Natural killer cell (primary cell): ENCODE results near the gene DYNLRB2. TPM values are rescaled to one million over a fixed set of nuclear protein-coding genes. Genes with fewer than 3 reads are reported as not detected.
A peak's percentile ranks its signal among the peaks of the same experiment; 100 is the strongest.

Experiments
- ATAC-seq, 3 donors: fragments of 150-1000 bp in 2 of 3; fragments of 200-7000 bp in 1 of 3; cut with Tn5 transposase; 1 replicate in 1 of 3; 2 replicates in 2 of 3; pipeline ENCODE4 v1.10.0; 2021; ENCODE audit warnings: mild to moderate bottlenecking in 2 of 3, moderate library complexity in 2 of 3
- DNase-seq, 2 donors: peaks; one replicate each; pipeline versions ENCODE4 v3.0.0 to v3.0.0-alpha.2; 2013 to 2021; ENCODE audit warnings: mixed read lengths in 1 of 2
- H3K27ac ChIP-seq: one replicate; pipeline ENCODE4 v1.5.1; 2013; ENCODE audit warnings: mild to moderate bottlenecking, low read length
- H3K27me3 ChIP-seq: one replicate; pipeline ENCODE4 v1.6.1; 2013; ENCODE audit warnings: low read length; ENCODE audit not compliant: control insufficient read depth, insufficient read depth
- H3K36me3 ChIP-seq: one replicate; pipeline ENCODE4 v1.6.1; 2013; ENCODE audit warnings: low read length; ENCODE audit not compliant: control insufficient read depth, insufficient read depth
- H3K4me1 ChIP-seq: one replicate; pipeline ENCODE4 v1.6.1; 2013; ENCODE audit warnings: low read length; ENCODE audit not compliant: control insufficient read depth, insufficient read depth
- H3K4me3 ChIP-seq: one replicate; pipeline ENCODE4 v1.5.1; 2013; ENCODE audit warnings: low read length
- H3K9me3 ChIP-seq: one replicate; pipeline ENCODE4 v1.6.1; 2013; ENCODE audit warnings: low read length; ENCODE audit not compliant: control insufficient read depth, insufficient read depth
- H3K27ac Mint-ChIP-seq, 2 donors: one replicate each; pipeline ENCODE4 v1.8.0; 2022; ENCODE audit warnings: mild to moderate bottlenecking in 2 of 2, mixed read lengths in 2 of 2, moderate library complexity in 1 of 2
- H3K27me3 Mint-ChIP-seq, 2 donors: one replicate each; pipeline ENCODE4 v1.8.0; 2022; ENCODE audit warnings: low read depth in 2 of 2, mixed read lengths in 2 of 2
- H3K36me3 Mint-ChIP-seq: one replicate; pipeline ENCODE4 v1.8.0; 2022; ENCODE audit warnings: mixed read lengths
- H3K4me1 Mint-ChIP-seq, 2 donors: one replicate each; pipeline ENCODE4 v1.8.0; 2022; ENCODE audit warnings: mixed read lengths in 2 of 2
- H3K4me3 Mint-ChIP-seq: one replicate; pipeline ENCODE4 v1.8.0; 2022; ENCODE audit warnings: mild to moderate bottlenecking, moderate library complexity, mixed read lengths
- H3K9me3 Mint-ChIP-seq, 2 donors: one replicate each; pipeline ENCODE4 v1.8.0; 2022; ENCODE audit warnings: mixed read lengths in 2 of 2
- WGBS: methylation state at CpG from one replicate; pipeline ENCODE4 v1.1.7; 2013; ENCODE audit warnings: missing lambda C conversion rate; ENCODE audit not compliant: insufficient coverage; 5-methylcytosine and 5-hydroxymethylcytosine counted together
- intact Hi-C: fragments of 100-400 bp; cut with micrococcal nuclease; formaldehyde crosslinking; loops from one replicate; pipeline ENCODE4 v1.14.2; 2022
- total RNA-seq, 4 donors: library from RNA; stranded (reverse); fragments of 120-200 nt in 1 of 4; gene quantifications; one replicate each; pipeline versions ENCODE4 v1.2.3 to v1.2.4, GENCODE V29; 2013 to 2022
- TF ChIP-seq, protein P1 (sequence below): fragments of 200-600 bp; IDR thresholded peaks from one replicate; pipeline ENCODE4 v1.8.0; 2022; ENCODE audit warnings: antibody characterized with exemption

Gene DYNLRB2
- total RNA-seq, 3 donors from 2014 or later (not counting 1 experiment from before 2014, with no cell fraction given): not detected

DNA sequence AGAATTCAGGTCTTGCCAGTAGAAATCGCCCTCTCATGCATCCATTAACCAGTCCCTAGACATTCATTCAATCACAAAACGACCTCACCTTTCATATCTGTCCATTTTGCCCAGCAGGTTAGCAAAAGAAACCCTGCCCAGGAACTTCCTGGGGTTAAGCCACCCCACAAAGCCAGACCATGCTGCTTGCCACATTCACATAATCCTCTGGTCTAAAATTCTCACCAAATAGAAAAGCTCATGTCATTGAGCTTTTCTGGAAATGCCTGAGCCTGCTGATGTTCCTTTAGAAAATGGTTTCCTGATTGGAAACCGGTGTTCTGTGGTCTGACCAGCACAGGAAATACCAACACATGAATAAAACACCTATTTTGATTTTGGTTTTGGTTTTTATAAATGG, 21.6 kb upstream of the DYNLRB2 start:
- 25% methylated on average over 3 of the region's 3 CpGs for WGBS
- TF ChIP-seq, protein P1, sequence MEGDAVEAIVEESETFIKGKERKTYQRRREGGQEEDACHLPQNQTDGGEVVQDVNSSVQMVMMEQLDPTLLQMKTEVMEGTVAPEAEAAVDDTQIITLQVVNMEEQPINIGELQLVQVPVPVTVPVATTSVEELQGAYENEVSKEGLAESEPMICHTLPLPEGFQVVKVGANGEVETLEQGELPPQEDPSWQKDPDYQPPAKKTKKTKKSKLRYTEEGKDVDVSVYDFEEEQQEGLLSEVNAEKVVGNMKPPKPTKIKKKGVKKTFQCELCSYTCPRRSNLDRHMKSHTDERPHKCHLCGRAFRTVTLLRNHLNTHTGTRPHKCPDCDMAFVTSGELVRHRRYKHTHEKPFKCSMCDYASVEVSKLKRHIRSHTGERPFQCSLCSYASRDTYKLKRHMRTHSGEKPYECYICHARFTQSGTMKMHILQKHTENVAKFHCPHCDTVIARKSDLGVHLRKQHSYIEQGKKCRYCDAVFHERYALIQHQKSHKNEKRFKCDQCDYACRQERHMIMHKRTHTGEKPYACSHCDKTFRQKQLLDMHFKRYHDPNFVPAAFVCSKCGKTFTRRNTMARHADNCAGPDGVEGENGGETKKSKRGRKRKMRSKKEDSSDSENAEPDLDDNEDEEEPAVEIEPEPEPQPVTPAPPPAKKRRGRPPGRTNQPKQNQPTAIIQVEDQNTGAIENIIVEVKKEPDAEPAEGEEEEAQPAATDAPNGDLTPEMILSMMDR: no peak
- H3K4me3 ChIP-seq: no peak overlapping the region
- DNase-seq (peak in 1 of 2 donors; percentile 16), ATAC-seq (no peak)
- no peaks in the 10 kb centered on the region for H3K36me3 Mint-ChIP-seq
- H3K27ac ChIP-seq: no peak overlapping the region
- H3K27ac Mint-ChIP-seq: no peak overlapping the region
- peaks cover 6 to 47% of the 10 kb centered on the region in 2 donors for H3K27me3 Mint-ChIP-seq
- peaks cover 11 to 12% of the 10 kb centered on the region in 2 donors for H3K4me1 Mint-ChIP-seq
- no peaks in the 10 kb centered on the region for H3K27me3 ChIP-seq
- no peaks in the 10 kb centered on the region for H3K9me3 Mint-ChIP-seq
- H3K36me3 ChIP-seq: no peaks in the 10 kb centered on the region
- no peaks in the 10 kb centered on the region for H3K9me3 ChIP-seq
- intact Hi-C loops: no loop called here
- no peak overlapping the region for H3K4me3 Mint-ChIP-seq
- H3K4me1 ChIP-seq: no peaks in the 10 kb centered on the region

DNA sequence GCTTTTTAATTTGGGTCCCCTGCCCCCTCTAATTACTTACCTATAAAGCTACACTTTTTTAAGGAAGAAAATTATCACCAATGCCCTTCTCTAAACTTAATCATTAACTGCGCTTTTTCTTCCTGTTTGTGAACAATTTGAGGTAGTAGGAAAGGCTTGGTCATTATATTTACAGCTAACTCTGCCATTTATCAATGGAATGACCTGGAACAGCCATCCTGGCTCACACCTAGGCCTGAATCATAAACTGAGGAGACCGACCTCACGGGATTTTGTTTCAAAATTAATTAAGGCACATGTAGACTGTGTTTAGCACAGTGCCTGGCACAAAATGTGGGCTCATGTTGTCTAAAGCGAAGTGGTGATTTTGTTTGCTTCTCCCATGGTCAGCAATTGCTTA, 15.4 kb upstream of the DYNLRB2 start:
- ATAC-seq (no peak), DNase-seq (no peak)
- Mint-ChIP-seq H3K36me3 (no peaks in the 10 kb centered on the region), H3K27ac (no peak overlapping the region), H3K4me3 (no peak overlapping the region), H3K9me3 (no peaks in the 10 kb centered on the region), H3K27me3 (peaks cover 6 to 26% of the 10 kb centered on the region in 2 donors), H3K4me1 (no peaks in the 10 kb centered on the region)
- TF ChIP-seq, protein P1: no peak
- Histone ChIP-seq H3K9me3 (no peaks in the 10 kb centered on the region), H3K4me3 (no peak overlapping the region), H3K4me1 (no peaks in the 10 kb centered on the region), H3K27ac (no peak overlapping the region), H3K36me3 (no peaks in the 10 kb centered on the region), H3K27me3 (no peaks in the 10 kb centered on the region)
- 92% methylated on average over 3 of the region's 4 CpGs for WGBS
- intact Hi-C loops: no loop called here

DNA sequence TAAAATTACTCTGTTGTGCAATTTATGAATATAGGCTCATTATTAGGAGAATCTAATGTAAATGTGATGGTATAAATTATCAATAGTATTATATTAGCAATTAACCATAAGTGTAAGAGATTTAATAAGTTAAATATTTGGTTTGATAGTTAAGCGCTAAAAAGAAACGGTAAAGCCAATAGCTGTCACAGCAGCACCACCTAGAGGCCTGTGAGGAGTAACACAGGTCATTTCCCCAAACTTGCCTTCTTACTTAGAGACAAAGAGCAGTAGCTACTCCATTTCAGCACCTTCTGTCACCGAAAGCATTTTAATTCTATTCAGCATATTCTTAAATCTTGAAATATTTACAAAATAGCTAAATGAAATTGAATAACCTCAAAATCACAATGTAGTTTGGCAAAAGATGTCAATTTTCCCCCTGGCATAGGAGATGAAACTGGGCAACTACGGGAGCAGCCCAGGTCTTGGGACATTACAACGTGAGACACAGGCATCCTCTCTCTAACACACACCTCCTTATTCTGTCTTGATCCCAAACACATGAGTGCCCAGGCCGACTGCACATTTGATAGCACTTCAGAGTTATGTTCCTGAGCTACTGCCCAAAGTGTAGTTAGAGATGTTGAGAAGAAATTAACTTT, 14.3 kb upstream of the DYNLRB2 start:
- WGBS: 31% methylated on average over 5 of the region's 6 CpGs
- H3K4me3 ChIP-seq: no peak overlapping the region
- ATAC-seq (peak; percentile 74 to 89 (median 83)), DNase-seq (peak; percentile 35 to 84)
- Mint-ChIP-seq H3K9me3 (no peaks in the 10 kb centered on the region), H3K4me3 (no peak overlapping the region), H3K27ac (no peak overlapping the region), H3K4me1 (no peaks in the 10 kb centered on the region), H3K27me3 (peaks cover 6 to 27% of the 10 kb centered on the region in 2 donors), H3K36me3 (no peaks in the 10 kb centered on the region)
- H3K9me3 ChIP-seq: no peaks in the 10 kb centered on the region
- H3K27ac ChIP-seq: no peak overlapping the region
- H3K36me3 ChIP-seq: no peaks in the 10 kb centered on the region
- TF ChIP-seq, protein P1: peak; percentile 87
- no peaks in the 10 kb centered on the region for H3K4me1 ChIP-seq
- no peaks in the 10 kb centered on the region for H3K27me3 ChIP-seq
- intact Hi-C loops: no loop called here

DNA sequence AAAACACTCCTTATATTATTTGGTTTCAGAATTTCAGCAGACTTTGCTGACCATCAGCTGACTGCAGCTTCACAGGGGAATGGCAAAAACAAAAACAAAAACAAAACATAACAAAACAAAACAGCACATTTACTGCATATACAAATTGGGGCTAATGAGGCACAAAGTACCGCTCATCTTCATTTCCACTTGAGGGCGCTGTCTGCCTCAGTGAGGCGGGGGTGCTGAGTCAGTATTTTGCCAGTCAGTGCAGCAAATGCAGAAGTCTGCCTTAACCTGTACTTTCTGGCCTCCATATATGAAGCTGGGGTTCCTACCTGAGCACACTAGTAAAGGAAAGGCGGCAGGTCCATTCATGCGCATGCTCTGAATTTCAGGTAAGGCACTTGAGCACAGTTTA, 13.5 kb upstream of the DYNLRB2 start:
- intact Hi-C loops: no loop called here
- H3K4me1 ChIP-seq: no peaks in the 10 kb centered on the region
- peaks cover 3 to 33% of the 10 kb centered on the region in 2 donors for H3K27me3 Mint-ChIP-seq
- no peaks in the 10 kb centered on the region for H3K36me3 ChIP-seq
- no peak for ATAC-seq
- H3K4me3 Mint-ChIP-seq: no peak overlapping the region
- H3K4me3 ChIP-seq: no peak overlapping the region
- no peaks in the 10 kb centered on the region for H3K4me1 Mint-ChIP-seq
- no peaks in the 10 kb centered on the region for H3K9me3 ChIP-seq
- no peaks in the 10 kb centered on the region for H3K27me3 ChIP-seq
- H3K27ac ChIP-seq: no peak overlapping the region
- 50% methylated on average over 5 of the region's 5 CpGs for WGBS
- H3K9me3 Mint-ChIP-seq: no peaks in the 10 kb centered on the region
- H3K36me3 Mint-ChIP-seq: no peaks in the 10 kb centered on the region
- H3K27ac Mint-ChIP-seq: no peak overlapping the region
- peak in 1 of 2 donors; percentile 61 for DNase-seq
- TF ChIP-seq, protein P1: peak; percentile 9
